Hematopoietic multipotent progenitor cell treated with erythropoietin and hydrocortisone succinate and interleukin-3 and kit ligand, for 8 days (in vitro differentiated cells): Measurements from ENCODE around the gene CENPH.
"Not testable (repeated sequence)": the region's sequence is repeated elsewhere in the genome, so short reads cannot be mapped to it uniquely, and the experiment has no call there.

ENCODE experiments used
- DNase-seq: peaks from one replicate; pipeline ENCODE4 v3.0.0-alpha.2; 2015

Gene CENPH

DNA sequence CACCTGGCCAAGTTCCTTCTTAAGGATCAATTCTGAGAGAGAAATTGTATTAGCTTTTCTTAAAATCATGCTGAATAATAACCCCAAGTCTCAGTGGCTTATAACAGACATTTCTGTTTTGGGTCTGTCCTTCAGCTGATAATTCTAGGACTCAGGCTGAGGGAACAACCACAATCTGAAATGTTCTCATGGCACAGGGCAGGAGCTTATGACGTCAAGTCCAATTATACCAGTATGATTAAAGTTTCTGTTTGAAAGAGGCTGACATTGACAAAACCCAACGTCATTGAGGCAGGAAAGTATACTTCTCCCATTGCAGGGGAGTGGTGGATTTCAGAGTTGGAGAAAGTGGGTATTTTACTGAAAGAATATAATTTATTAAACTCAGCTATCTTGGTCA lies 21.8 kb downstream of the CENPH start:
- DNase-seq, result peak; percentile 15

DNA sequence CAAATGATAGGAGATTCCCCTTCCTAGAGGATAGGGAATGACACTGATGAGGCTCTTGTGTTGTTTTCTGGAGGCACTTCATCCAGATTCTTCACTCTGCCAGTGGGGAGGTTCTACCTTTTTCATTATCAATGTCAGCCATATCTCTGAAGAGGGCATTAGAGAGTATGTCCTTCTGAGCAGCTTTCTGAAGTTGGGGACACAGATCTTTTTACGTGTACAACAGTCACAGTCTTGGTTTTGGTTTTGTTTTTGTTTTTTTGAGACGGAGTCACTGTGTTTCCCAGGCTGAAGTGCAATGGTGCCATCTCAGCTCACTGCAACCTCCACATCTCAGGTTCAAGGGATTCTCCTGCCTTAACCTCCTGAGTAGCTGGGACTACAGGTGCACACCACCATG lies 22.6 kb downstream of the CENPH start:
- DNase-seq, result no peak

DNA sequence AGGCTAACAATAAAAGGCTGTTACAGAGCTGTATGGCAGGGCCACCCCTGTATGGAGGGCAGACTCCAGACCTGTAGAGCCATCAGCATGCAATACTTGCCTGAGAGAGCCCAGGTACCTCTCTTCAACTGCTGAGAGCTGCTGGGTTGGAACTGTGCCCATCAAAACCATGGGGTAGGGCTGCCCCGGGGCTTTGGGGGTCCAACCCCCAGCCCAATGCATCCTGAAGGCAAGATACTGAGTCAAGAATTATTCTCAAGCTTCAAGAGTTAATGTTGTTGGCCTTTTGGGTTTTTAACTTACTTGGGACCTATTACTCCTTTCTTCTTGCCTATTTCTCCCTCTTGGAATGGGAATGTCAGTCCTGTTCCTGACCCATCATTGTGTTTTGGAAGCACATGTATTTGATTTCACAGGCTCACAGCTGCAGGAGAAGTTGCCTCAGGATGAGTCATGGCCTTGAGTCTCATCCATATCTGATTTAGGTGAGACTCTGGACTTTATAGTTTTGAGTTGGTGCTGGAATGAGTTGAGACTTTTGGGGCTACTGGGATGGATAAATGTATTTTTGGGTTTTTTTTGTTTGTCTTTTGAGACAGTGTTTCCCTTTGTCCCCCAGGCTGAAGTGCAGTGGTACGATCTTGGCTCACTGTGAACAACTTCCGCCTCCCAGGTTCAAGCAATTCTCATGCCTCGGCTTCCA lies 24.3 kb downstream of the CENPH start:
- peak; percentile 35 for DNase-seq

DNA sequence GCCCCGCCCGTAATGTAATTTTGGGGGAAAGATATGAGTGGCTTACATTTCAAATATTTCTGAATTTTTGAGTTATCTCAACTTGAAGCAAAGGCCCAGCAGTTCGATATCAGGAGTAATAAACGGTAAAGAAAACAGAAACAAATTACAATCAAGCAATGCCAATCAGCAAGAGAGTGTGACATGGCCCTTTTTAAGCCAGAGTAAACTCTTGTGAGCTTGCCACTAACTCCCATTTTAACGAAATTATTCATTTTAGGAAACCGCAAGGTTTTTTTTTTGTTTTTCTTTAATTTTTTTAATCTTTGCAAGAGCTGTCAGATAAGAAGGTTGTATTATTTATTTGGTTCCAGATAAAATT lies 27.7 kb downstream of the CENPH start:
- peak; percentile 78 for DNase-seq

DNA sequence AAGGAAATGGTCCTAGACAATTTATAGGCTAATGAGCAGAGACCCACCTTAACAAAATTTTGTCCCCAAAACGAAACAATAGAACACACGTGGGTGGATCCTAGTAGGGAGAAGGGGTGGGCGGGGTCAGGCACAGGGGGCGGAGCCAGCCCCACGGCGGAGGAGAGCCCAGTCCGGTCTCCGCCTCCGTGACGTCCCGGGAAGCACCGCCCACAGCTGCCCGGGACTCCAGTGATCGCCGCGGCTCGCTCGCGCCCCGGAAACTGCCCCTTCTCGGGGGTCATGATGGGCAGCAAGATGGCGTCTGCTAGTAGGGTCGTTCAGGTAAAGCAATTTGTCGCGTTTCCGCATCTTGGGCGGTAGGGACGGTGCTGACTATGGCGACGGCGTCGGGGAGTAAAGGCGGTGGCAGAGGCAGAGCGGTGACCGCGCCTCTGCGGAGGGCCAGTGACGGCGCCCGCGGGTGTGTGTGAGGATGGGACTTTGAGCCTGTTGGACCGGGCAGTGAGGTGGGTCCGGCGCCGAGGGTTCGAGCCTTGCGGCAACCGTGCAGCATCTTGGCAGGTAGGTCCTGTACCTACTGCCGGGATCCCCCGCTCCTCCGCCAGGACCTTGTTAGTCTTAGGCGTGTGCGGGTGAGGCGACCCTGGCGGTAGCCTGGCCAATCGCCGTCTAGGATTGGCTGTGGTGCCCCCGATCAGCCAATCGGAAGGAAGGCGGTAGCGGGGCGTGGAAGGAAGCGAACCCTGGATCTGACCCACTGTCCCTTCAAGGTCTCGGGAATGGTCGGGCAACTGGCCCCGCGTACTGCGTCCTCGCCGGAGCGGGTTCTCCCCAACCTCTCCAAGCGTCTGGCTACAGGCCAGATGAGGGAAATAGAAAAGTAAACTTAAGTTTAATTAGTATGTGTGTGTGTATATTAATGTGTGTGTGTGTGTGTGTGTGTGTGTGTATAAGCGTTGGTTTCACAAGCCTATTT lies 28.5 kb downstream of the CENPH start:
- peak; percentile 94 for DNase-seq

DNA sequence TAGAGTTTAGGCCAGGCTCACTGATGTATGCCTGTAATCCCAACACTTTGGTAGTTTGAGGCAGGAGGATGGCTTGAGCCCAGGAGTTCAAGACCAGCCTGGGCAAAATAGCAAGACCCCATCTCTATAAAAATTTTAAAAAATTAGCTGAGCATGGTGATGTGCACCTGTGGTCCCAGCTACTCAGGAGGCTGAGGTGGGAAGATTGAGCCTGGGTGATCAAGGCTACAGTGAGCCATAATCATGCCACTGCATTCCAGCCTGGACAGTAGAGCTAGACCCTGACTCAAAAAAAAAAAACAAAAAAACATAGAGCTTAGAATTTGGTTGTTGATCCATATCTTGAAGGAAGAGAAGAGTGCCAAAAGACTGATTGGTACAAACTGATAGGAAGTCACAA lies 30.6 kb downstream of the CENPH start:
- no peak for DNase-seq

DNA sequence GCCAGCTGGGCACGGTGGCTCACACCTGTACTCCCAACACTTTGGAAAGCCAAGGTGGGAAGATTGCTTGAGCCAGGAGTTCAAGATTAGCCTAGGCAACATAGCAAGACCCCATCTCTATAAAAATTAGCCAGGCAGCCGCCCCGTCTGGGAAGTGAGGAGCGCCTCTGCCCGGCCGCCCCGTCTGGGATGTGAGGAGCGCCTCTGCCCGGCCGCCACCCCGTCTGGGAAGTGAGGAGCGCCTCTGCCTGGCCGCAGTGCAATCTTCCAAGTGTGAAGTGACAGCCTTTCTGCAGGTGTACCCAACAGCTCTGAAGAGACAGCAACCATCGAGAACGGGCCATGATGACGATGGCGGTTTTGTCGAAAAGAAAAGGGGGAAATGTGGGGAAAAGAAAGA lies 31.0 kb downstream of the CENPH start:
- DNase-seq, result not testable (repeated sequence)

DNA sequence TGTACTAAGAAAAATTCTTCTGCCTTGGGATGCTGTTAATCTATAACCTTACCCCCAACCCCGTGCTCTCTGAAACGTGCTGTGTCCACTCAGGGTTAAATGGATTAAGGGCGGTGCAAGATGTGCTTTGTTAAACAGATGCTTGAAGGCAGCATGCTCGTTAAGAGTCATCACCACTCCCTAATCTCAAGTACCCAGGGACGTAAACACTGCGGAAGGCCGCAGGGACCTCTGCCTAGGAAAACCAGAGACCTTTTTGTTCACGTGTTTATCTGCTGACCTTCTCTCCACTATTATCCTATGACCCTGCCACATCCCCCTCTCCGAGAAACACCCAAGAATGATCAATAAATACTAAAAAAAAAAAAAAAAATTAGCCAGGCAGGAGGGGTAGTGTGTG lies 31.4 kb downstream of the CENPH start:
- not testable (repeated sequence) for DNase-seq

DNA sequence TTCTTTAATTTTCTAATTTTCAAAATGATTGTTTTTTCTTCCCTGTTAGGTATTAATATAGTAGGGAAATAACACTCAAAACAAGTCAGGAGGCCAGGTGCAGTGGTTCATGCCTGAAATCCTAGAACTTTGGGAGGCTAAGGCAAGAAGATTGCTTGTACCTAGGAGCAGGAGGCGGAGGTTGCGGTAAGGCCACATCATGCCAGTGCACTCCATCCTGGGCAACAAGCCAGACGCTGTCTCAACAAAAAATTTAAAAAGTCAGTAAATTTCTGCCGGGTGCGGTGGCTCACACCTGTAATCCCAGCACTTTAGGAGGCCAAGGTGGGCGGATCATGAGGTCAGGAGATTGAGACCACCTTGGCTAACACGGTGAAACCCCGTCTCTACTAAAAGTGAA lies 35.1 kb downstream of the CENPH start:
- DNase-seq, result no peak

DNA sequence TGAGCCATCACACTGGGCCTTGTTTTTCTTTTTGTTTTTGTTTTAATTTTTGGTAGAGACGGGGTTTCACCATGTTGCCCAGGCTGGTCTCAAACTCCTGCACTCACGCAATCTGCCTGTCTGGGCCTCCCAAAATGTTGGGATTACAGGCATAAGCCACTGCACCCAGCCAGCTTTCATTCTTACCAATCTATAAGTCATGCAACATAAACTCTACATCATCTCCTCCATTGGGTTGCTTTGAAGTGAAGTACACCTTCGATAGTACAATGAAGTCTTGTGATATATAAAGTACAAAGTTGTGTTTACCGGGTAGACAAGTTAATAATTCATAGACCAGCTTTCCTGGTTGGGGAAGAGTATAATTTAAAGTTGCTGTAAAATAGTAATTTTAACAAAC lies 36.5 kb downstream of the CENPH start:
- no peak for DNase-seq

DNA sequence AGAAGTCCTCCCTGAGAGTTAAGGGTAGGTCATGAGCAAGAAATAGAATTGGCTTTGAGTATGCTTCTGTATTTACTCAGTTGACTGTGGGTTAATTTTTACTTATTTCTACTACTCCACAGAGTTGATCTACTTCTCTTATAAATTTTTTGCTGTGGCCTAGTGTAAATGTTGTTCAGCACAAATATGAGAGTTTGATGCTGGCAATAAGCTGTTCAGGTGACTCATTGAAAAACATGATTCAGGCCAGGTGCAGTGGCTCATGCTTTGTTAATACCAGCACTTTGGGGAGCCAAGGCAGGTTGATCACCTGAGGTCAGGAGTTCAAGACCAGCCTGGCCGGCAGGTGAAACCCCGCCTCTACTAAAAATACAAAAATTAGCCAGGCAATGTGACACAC lies 40.8 kb downstream of the CENPH start:
- no peak for DNase-seq

DNA sequence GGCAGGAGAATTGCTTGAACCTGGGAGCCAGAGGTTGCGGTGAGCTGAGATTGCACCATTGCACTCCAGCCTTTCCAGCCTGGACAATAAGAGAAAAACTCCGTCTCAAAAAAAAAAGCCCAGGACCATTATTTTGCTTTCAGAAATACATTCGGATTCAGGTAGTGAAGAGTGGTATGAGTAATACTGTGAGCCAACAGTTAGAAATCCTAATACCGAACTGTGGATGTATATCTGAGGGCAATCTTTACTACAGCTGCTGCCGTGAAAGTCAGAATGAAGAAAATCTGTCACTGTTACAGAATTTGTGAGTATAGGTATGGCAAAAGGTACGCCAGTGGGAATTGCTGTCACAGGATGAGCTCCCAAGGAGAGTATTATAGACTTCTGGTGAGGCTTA lies 41.9 kb downstream of the CENPH start:
- no peak for DNase-seq

DNA sequence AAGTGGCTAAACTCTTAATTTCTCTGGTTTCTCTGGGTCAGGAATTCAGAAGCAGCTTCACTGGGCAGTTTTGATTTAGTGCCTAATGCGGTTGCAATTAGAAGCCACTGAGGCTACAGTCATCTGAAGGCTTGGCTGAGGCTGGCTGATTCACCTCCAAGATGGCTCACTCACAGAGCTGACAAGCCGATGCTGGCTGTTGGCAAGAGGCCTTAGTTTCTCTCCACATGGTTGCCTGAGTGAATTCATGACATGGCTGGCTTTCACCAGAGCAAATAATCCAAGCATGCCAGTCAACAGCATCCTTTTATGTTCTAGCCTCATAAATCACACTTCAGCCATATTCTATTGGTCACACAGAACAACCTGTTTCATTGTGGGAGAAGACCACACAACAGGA lies 42.5 kb downstream of the CENPH start:
- no peak for DNase-seq

DNA sequence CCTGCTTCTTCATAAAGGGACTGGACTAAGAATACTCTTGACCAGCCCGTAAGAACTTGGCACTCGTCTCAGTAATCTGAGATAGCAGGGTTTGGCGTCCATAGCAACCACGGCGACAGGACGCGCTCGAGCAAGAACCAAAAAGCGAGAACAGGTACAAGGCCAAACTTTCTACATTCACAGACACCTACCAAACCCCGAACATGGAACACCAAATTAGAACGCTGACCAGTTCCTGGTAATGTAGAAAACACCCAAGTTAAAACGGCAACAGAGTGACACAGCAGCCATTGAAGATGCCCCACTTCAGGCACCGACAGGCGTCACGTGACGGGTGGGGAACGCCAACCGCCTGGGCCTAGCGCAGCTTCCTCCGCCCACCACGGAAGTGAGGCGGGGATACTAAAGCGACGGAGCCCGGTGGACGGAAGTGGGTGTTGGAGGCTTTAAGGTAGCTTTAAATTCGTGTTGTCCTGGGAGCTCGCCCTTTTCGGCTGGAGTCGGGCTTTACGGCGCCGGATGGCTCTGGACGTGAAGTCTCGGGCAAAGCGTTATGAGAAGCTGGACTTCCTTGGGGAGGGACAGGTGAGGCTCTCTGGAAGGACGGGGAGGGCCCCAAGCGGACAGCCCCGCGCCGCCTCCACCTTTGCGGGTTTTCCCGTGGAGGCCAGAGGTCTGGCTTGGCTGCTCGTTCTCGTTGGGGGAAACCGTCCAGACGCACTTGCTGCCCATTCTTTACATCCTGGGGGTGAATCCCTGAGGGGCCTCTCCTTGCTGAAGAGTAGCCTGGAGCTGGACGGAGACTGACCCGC lies 45.3 kb downstream of the CENPH start, which contains the start of gene CDK7:
Gene CDK7, plus strand, starts transcription at position 430 of the 812 bp plus-strand sequence. Its CDS starts 90 bp downstream, at position 520.
- DNase-seq, result peak; percentile 95

DNA sequence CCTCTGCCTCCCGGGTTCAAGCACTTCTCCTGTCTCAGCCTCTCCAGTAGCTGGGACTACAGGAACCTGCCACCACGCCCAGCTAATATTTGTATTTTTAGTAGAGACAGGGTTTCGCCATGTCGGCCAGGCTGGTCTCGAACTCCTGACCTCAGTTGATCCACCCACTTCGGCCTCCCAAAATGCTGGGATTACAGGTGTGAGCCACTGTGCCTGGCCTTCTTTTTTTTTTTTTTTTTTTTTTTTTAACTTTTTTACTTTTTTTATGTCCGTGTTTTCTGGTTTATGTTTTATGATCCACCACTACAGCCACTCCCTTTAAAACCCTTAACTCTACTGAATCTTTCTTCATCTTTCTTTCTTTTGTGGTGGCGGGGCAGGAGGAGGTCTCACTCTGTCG lies 47.4 kb downstream of the CENPH start:
- DNase-seq, result not testable (repeated sequence)

DNA sequence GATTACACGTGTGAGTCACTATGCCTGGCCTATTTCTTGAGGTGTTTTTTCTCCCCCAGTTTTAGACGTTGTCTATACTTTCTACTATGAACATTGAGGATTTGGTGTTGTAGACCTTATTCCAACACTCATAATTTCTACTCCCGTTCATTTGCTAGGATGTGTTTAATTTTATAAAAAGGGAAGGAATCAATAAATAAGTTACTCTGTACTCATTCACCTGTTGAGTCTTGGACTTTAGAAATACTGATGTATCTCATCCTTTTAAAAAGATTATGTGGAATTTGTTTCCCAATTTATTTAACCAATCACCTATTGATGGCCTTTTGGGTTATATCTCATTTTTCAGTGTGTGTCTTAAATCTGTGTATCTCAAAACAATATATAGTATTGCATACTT lies 48.5 kb downstream of the CENPH start:
- DNase-seq, result no peak

DNA sequence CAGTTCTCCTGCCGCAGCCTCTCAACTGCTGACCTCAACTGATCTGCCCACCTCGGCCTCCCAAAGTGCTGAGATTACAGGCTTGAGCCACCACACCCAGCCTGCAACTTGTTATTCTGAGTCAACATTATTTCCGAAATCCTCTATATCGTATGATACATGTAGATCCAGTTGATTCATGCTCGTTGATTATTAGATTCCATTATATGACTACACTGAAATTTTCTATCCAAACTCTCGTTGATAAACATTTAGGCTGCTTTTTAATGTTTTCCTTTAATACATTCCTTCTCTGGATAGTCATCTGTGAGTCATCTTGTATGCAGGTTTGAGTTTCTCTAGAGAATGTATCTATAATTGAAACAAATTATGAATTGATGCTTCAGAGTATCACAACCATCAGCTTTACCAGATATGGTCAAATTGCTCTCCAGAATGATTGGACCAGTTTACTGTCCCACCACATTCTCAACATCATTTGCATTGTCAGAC lies 49.4 kb downstream of the CENPH start:
- DNase-seq, result no peak

DNA sequence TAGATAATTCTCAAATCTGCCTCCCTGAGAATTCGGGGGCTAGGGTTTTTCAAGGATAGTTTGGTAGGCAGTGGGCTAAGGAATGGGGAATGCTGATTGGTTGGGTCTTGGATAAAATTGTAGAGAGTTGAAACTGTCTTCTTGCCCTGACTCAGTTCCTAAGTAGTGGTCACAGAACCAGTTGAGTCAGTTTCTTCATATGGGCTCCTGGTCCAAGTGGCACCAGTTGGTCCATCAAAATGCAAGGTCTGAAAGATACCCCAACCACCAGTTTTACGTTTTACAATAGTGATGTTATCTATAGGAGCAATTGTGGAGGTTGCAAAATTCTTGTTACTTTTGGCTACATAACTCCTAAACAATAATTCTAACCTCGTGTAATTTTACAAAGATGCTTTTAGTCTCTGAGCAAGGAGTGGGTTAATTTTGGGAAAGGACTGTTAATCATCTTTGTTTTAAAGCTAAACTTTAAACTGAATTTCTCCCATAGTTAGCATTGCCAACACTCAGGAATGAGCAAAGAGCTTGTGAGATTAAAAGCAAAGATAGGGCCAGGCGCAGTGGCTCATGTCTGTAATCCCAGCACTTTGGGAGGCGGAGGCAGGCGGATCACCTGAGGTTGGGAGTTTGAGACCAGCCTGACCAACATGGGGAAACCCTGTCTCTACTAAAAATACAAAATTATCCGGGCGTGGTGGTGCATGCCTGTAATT lies 53.0 kb downstream of the CENPH start:
- no peak for DNase-seq

DNA sequence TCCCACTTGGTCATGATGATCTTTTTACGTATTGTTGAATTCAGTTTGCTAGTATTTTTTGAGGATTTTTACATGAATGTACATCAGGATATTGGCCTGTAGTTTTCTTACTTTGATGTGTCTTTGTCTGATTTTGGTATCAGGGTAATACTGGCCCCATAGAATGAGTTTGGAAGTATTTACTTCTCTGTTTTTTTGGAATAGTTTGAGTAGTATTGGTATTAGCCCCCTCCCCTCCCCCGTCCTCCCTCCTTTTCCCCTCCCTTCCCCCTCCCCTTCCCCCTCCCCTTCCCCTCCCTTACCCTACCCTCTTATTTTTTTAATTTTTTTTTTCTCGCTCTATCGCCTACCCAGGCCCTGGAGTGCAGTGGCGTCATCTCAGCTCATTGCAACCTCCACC lies 55.6 kb downstream of the CENPH start:
- no peak for DNase-seq

DNA sequence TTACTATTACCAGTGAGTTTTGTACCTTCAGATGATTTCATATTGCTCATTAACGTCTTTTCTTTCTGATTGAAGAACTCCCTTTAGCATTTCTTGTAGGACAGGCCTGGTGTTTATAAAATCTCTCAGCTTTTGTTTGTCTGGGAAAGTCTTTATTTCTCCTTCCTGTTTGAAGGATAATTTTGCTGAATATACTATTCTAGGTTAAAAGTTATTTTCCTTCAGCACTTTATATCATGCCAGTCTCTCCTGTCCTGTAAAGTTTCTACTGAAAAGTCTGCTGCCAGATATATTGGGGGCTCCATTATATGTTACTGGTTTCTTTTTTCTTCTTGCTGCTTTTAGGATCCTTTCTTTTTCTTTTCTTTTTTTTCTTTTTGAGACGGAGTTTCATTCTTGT lies 58.6 kb downstream of the CENPH start:
- no peak for DNase-seq

DNA sequence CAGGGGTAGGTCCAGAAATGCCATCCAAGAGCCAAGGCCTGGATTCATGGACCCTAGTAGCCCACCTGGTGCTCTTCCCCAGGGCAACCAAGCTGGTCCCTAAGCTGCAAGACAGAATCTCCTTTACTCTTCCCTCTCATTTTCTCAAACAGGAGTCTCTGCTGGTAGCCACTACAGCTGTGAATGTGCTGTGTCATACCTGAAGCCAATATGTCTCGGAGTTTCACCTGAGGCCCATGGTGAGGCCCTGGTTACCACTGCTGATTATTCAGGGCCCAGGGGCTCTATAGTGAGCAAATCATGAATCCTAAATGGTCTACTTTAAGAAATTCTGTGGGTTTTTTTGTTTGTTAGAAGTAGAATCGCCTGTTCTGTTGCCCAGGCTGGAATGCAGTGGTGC lies 61.2 kb downstream of the CENPH start:
- DNase-seq, result no peak

DNA sequence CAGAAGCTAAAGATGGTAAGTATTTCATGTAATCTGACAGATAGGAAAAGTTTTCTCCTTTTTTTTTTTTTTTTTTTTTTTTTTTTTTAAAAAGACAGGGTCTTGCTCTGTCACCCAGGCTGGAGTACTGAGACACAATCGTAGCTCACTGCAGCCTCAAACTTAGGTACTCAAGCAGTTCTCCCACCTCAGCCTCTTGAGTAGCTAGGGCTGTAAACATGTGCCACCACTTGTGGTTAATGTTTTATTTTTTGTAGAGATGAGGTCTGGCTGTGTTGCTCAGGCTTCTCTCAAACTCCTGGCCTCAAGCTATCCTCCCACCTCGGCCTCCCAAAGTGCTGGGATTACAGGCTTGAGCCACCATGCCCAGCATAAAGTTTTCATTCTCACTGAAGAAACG lies 63.1 kb downstream of the CENPH start:
- no peak for DNase-seq
